NCI-H187 (cell line): ENCODE measurements around the gene RXFP2.

Experiments used
- DNase-seq, 2 experiments: peaks; one replicate each; lab custom pipeline; 2025; lab: John Stamatoyannopoulos, UW

Gene RXFP2

GRCh38 chr13:31739226-31739625 is at the start of gene RXFP2:
TSS of gene RXFP2 (plus strand) at chr13:31739526. CDS start at chr13:31739613, 87 bp downstream.
- DNase-seq: no peak

- DNase-seq: no peak
These were observed 42.0 kb upstream of the RXFP2 start for GRCh38 chr13:31697290-31697689.

DNA sequence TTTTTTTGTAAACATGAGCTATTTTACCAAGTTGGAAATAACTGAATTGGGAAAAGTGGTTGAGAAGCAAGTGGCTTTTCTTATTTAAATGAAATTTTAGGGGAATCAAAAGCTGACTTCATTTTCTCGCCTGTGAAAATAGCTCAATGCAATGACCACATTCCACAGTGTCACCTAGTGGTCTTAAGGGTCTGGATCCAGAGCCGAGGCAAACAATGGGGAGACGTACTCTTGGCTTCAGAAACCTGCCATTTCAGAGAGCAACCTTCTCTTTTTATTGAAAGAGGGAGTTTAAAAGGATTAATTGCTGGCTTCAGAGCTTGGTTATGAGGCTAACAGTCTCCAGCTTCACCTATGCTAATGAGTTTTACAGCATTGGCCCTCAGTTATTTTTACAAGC is 39.7 kb upstream of the RXFP2 start:
- DNase-seq: no peak

- DNase-seq: no peak
These were observed 35.5 kb upstream of the RXFP2 start for GRCh38 chr13:31703780-31704179.

DNA sequence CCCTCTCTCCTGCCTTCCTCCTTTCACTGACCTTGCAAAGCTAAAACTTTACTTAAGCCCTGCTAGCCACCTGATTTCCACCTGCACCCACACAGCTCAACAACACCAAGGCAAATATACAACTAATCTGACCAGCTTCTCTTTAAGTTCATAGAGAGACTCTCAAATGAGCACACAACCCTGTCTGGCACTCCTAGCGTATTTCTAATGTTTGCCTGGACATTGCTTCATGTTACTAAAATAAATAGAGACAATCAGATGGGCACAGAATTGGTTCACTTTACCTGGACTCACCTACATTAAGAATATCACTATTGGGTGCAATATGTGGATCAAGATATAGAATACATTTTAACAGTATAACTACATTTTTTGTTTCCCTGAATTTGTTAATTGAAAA is 33.2 kb upstream of the RXFP2 start:
- DNase-seq: no peak

DNA sequence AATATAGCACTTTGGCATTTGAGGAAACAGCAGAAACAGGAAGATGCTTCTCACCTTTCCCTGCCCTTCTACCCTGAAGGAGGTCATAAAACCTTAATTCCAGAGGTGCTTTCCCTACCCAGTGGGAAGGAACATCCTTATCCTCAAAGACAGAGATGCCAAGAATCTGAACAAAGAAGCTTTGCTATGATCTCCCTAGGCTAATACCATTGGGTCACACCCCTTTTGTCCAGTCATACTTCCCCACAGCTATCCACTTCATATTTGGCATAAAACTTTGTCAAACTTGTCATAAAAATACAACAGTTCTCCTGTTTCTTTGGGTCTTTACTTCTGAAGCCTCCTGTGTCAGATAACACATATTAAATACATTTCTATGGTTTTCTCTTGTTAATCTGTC is 21.7 kb upstream of the RXFP2 start:
- DNase-seq: no peak

DNA sequence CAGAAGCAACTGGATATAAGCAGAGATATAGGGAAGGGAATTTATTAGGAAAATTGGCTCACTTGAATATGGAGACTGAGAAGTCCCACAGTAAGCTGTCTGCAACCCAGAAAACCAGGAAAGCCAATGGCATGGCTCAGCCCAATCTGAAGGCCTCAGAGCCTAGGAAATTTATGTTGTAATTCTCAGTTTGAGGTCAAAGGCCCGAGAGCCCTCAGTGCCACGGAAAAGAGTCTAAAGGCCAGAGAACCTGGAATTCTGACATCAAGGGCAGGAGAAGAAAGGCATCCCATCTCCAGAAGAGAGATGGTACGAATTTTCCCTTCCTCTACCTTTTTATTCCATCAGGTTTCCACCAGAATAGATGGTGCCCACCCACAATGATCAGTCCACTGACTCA is 20.1 kb upstream of the RXFP2 start:
- DNase-seq: no peak

- DNase-seq: no peak
These were observed 16.7 kb upstream of the RXFP2 start for GRCh38 chr13:31722673-31723072.

DNA sequence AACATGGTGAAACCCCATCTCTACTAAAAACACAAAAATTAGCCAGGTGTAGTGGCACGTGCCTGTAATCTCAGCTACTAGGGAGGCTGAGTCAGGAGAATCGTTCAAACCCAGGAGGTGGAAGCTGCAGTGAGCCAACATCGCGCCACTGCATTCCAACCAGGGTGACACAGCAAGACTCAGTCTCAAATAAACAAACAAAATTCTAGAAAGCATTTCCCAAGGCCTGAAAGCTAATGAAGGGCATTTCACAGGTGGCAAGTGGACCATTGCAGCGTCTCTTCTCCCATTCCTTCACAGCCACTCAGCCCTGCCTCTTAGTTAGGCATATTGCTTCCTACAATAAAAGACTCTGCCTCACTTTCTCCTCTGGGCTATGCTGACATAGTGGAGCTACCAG is 13.5 kb upstream of the RXFP2 start:
- no peak for DNase-seq

DNA sequence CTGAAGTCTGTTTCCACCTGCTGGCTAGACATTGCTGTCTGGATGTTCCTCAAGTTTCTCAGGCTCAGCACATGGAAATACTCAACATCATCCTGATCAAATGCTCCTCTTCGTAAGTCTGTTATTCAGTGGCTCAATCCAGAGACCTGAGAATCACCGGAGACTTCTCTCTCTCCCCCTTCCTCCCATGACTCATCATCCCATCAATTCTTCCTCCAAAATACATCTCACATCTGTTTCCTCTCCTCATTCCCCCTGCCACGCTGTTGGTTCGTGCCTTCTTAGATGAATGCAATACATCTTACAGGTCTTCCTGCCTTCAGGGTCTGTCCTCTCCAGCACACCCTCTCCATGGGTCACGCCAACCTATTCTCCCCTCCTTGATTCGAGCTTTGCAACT is 7.4 kb upstream of the RXFP2 start:
- DNase-seq: no peak

DNA sequence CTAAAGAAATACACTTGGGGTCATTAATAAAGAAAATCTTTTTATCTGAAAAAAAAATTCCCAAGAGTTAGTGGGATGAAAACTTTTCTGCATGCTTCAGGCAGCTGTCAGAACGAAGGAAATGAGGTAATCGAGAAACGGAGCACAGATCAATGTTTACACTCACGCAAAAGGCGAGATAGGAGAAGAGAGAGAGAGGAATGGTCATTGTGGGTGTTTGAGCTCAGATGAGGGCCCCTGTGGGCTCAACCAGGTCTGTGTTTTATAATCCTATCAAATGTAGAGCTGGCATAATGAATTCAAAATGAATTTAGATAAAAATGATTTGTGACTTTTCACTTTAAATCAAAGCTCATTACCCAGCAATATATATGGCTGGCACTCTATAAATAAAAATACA is 6.3 kb upstream of the RXFP2 start:
- no peak for DNase-seq

DNA sequence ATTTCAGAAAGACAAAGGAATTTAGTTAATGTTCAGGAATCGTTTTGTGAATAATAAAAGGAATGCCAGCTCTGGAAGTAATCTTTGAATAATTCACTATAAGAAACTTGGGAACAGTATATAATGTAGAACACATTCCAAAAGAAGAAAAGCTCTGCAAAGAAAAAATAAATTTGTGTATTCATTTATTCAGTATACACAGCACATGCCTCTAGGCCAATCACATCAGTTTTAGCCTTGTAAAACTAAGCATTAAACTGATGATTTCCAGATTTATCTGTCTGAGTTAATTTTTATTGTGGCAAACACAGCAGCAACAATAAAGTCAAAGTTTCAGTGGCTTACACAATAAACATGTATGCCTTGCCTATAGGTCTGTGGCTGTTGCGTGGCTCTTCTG is 5.7 kb upstream of the RXFP2 start:
- DNase-seq: no peak

DNA sequence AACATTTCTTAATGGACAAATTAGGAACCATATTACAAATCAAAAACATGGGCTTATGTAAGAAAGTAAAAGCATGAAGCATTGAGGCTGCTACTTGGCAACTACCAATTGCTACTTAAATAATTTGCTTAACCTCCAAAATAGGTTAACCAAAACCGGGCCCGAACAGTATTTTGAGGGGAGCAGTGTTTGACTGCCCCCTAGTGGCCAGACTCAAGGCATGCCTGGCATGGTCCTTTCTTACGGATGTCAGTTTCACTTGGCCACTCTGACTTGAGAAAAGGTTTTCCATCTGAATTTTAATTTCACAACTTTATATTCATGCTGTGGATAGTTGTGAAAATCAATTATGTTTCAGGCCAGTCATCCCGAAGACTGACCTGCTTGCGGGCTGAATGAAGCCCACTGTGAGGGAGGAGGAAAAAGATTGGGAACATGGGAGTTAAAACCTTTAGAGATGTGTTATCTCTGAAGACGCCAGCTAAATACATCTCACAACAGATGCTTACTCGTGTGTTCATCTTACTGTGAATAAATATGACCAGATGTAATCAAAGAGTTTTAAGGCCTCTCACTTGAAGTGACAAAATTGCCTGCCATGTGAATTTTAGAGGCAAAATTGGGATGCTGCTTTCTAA is 2.9 kb downstream of the RXFP2 start:
- peak; percentile 2 to 22 for DNase-seq

- no peak for DNase-seq
These were observed 8.0 kb downstream of the RXFP2 start for GRCh38 chr13:31747291-31747690.

DNA sequence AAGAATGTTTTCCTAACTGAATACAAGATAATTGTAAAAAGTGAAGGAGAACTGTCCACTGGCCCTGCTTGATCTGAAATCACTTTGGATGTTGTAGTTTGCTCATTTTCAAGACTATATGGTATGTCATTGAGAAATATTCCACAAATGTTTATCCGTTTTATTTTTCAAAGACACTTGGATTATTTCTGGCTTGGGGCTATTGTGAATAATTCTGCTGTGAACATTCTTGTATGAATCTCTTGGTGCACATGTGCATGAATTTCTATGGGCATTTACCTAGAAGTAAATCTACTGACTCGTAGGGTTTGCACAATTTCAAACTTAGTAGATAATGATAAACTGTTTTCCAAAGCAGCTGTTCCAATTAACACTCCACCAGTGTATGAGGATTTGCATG is 8.6 kb downstream of the RXFP2 start:
- no peak for DNase-seq

- DNase-seq: no peak
These were observed 10.6 kb downstream of the RXFP2 start for GRCh38 chr13:31749929-31750328.

DNA sequence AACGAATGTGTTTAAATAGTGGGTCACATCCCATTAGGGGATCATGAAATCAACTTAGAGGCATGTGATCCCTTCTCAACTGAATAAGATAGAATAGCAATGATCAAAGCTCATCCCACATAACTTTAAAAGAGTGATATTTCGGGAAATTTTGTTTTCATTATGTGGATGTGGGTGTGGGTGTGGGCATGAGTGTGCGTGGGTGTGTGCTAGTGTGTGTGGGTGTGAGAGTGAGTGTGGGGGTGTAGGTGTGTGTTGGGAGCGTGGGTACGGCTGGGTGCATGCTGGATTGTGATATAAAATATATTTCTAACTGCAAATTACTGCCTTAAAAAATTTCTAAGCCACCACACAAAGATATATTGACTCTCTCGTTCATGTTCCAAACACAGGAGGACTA is 15.9 kb downstream of the RXFP2 start:
- no peak for DNase-seq

DNA sequence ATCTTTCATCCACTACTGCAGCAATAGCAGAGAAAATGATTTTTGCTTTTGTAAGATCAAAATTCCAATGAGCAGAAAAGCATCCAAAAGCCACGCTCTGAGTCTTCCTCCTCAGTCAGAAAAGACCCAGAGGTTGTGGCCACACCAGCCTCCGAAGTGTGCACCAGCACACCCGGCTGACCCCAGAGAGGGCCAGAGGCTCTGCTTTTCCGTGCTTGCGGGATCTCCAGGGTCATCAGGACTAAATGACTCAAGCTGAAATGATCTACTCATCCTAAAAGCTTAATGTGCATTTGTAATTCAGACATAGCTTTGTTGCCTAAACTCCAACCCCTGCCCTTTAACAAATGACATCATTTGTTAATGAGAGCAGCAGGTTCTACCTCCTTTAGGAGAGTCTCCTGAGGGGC is 16.5 kb downstream of the RXFP2 start:
- DNase-seq: no peak

DNA sequence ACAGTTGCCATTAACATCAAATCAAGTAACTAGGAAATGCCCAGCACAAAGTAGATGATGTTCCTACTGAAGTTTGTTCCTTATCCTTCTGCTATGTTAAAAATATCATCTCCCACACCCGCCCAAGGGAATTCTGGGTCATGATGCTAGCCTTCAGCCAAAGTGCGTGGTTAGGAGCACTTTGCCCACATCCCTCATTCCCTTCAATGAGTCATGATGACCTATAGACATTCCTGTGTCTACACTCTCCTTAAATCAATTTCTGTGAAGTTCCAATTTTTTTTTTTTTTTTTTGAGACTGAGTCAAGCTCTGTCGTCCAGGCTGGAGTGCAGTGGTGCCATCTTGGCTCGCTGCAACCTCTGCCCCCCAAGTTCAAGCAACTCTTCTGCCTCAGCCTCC is 17.0 kb downstream of the RXFP2 start:
- no peak for DNase-seq

- DNase-seq: no peak
These were observed 22.6 kb downstream of the RXFP2 start for GRCh38 chr13:31761951-31762350.

DNA sequence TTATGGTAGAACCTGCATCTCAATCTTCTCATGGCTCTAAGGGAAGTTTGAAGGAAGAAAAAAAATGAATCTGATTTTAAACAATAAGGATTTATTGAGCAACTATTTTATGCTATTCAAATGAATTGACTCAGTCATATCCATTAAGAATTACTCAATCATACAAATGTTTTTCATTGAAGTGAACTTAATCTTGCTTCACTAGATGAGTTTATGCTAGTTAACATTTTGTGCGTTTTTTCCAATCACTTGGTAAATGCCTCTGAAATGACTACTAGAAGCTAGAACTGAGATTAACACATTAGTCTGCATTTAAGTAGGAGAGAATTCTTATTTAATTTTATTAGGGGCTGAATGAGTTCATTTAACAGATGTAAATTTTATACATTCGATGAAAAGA is 25.2 kb downstream of the RXFP2 start:
- DNase-seq: no peak

- DNase-seq: no peak
These were observed 25.9 kb downstream of the RXFP2 start for GRCh38 chr13:31765138-31765785.

DNA sequence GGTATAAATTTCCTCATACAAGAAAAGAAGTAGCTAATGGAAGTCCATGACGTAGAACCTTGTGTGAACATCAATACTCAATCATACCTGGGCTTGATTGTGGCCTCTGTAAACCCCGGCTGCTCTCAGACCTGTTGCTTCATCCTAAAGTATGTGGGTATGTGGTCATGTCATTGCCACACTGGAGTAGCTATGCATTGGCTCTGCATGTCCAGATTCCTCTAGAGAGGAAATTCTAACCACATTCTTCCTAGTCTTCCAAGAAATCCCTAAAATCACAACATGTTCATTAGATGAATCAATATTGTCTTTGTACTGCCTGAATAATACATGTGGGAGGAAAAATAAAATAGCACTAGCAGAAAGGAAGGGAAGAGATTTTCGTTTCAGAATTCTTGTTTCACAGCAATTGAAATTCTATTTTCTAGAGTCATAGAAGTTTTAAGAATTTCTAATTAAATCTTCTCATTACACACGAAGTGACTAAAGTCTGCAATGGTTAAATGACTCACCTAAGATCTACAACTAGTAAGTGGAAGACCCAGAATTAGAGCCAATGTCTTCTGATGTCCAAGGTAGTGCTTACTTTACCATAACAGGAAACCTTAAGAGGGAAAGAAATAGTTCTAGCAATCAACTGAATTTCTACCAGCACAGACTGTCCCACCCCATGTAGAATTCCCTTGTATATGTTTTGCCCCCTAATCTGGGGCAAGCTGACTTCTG is 28.0 kb downstream of the RXFP2 start:
- DNase-seq: no peak

GRCh38 chr13:31768351-31768750 is 29.0 kb downstream of the RXFP2 start:
- no peak for DNase-seq
